GM18508 (cell line): ENCODE data around the gene HIPK3.
"Not testable (repeated sequence)": the region's sequence is repeated elsewhere in the genome, so short reads cannot be mapped to it uniquely, and the experiment has no call there.

Experiments
- ATAC-seq: cut with Tn5 transposase; IDR thresholded peaks from one replicate; pipeline ENCODE4 v1.9.1; 2021; ENCODE audit warnings: moderate number of reproducible peaks; ENCODE audit not compliant: insufficient read depth, unreplicated experiment

Gene HIPK3

DNA sequence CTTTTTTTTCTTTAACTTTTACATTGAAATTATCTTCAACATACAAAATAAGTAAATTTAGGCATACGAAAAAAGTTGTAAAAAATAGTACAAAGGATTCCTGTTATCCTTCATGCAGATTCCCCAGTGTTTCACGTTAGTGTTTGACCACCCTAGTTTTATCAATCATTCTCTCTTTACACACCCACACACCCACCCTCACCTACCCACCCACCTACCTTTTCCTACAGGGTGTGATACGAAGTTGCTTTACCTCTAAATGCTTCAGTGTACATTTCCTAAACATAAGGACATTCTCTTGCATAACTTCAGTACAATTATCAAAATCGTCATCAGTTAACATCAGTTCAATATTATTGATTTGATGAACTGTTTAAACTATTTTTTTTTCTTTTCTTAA is 37.0 kb downstream of the HIPK3 start:
- ATAC-seq = no peak

DNA sequence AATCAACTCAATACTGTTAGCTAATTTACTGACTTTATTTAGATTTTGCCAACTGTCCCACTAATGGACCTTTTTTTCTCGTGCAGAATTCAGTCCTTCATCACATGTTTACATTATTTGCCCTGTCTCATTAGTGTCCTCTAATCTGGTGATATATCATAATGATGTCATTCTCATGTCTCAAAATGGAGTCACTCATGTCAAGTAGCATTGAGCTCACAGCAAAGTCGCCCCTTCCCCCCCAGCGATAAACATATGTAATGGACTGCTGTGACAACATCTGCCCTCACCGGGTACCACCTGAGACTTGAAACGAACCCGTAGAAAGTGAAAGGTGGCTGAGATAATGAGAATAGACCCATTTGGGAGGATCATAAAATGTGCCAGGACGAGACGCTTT is 37.6 kb downstream of the HIPK3 start:
- no peak for ATAC-seq

GRCh38 chr11:33296695-33297094 is 39.5 kb downstream of the HIPK3 start:
- no peak for ATAC-seq

DNA sequence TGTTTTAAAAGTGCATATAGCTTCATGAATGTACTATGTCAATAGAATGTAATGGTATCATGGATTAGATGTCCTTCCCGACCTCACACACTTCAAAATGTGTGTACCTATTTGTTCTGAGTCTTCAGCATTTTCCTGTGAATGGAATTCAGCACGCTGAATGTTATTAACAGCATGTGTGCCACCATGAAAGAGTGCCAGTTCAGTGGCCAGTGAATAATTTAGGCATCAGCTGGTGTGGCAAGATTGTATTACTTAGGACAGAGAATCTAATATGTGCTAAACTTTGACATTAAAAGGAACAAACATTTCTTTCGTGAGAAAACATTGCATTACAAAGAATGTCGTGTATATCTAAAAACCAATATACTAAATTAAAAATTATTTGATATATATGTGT is 46.4 kb downstream of the HIPK3 start:
- no peak for ATAC-seq

DNA sequence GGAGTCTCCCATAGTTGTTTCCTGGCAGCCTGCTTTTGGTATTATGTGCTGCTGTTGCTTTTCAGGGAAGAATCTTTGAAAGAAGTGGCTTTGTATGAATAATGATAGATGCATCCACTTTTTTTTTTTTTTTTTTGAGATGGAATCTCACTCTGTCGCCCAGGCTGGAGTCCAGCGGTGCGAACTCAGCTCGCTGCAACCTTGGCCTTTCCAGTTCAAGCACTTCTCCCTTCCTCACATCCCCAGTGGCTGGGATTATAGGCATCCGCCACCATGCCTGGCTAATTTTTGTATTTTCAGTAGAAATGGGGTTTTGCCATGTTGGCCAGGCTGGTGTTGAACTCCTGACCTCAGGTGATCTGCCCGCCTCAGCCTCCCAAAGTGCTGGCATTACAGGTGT is 49.6 kb downstream of the HIPK3 start:
- ATAC-seq = not testable (repeated sequence)

- ATAC-seq = no peak
These were observed 50.8 kb downstream of the HIPK3 start for GRCh38 chr11:33307984-33308383.

DNA sequence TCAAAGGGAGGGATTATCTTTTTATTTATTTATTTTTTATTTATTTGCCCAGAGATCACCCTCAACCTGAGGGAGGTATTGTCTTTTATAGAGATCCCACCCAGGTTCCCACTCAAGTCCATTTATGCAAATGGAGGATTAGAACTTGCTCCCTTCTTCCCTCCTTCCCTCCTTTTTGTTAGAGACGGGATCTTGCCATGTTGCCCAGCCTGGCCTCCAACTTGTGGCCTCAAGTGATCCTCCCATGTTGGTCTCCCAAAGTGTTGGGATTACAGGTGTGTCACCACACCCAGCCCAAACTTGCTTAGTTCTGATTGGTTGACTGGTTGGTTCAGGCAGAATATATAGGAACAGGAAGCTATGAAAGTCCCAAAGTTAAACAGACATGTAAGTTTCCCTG is 51.9 kb downstream of the HIPK3 start:
- no peak for ATAC-seq

DNA sequence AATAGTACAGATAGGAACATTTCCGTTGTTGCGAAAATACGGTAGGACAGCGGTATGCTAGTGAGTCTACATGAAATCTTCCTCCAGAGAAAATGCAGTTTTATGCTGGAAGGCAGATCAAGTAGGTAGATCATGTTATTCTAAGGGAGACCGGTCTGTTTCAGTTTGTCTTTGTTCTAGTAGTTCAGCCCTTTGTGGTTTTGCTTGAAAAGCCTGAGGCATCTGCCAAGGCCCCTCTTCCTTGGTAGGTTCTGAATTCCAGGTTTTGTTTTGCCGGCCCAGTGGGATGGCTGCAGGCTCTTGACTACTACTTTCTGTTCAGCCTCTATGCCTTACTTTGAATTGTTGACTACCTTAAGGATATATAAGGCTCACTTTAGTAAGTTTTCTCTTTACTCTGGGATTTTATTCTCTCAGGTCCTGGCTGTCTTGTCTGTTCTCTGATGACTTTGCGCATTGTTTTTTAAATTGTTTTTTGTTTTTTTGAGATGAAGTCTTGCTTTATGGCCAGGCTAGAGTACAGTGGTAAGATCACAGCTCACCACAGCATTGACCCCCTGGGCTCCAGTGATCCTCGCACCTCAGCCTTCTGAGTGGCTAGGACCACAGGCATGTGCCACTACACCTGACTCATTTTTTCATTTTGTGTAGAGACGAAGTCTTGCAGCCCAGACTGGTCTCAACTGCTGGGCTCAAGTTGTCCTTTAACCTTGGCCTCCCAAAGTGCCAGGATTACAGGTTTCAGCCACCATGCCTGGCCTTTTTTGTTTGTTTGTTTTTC is 53.7 kb downstream of the HIPK3 start:
- ATAC-seq = no peak

GRCh38 chr11:33311680-33312079 is 54.5 kb downstream of the HIPK3 start:
- ATAC-seq = no peak

DNA sequence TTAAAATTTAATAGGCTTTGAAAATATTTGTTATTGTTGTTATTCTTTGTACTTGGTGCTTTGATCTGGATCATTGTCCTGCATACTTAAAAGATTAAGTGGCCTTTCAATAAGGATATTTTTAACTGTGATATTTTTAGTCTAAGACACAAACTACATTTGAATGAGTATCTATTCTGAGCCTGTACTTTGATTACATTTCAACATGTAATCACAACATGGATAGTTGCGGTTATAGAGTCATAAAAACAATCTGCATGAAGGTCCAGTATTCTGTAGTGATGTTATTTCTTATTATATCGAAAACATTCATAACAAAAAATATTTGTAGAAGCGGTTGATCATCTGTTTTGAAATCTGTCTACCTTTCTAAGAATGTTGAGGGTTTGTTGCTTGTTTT is 58.6 kb downstream of the HIPK3 start:
- no peak for ATAC-seq

- no peak for ATAC-seq
These were observed 60.5 kb downstream of the HIPK3 start for GRCh38 chr11:33317662-33318061.

- no peak for ATAC-seq
These were observed 63.0 kb downstream of the HIPK3 start for GRCh38 chr11:33320016-33320813.

DNA sequence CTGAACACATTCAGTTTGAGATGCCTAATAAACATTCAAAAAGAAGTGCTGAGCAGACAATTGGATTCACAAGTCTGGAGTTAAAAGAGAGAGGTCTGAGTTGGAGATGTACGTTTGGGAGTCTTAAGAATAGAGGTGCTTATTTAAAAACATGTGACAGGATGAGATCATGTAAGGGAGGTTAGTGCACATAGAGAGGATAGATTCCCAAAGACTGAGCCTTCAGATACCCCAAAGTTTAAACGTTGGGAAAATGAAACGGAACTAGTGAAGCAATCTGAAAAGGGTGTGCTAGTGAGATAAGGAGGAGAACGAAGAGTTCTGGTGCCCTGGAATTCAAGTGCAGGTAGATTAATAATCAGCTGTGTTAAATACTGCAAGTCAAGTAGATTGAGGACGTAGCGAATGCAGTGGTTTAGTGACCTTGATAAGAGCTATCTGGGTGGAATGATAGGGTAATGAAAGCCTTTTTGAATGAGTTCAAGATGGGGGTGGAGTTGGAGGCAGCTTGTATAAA is 63.7 kb downstream of the HIPK3 start:
- ATAC-seq = no peak

DNA sequence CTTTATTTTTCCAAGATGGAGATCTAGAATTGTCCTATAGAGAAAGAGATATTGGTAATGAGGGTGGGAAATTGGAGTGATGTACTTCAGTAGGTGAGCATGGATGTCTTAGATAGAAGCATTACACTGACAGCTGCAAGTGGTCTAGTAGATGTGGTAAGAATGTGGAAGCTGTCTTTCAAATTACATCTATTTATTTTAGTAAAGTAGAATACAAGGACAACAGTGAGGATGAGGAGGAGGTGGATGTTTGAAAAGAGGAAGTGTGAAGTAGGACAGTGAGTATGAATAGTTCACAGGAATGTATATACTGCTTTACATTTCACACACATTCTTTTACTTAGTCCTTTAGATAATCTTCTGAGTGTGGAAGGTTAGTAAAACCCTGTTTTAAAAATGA is 64.2 kb downstream of the HIPK3 start:
- no peak for ATAC-seq

DNA sequence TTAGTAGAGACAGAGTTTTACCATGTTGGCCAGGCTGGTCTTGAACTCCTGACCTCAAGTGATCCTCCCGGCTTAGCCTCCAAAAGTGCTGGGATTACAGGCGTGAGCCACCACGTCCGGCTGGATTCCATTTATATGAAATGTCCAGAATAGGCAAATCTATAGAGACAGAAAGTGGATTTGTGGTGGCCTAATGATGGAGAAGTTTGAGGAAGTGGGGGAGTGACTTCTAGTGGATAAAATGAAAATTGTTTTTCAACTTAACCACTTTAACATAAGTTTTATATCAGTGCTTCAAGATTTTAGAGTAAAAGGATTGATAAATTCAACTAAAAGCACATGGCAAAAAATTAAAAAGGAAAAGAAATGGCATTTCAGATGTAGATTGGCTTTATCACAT is 66.2 kb downstream of the HIPK3 start:
- no peak for ATAC-seq

GRCh38 chr11:33324302-33324985 is 67.3 kb downstream of the HIPK3 start:
- ATAC-seq = peak; percentile 41

GRCh38 chr11:33325451-33325850 is 68.3 kb downstream of the HIPK3 start:
- ATAC-seq = no peak

DNA sequence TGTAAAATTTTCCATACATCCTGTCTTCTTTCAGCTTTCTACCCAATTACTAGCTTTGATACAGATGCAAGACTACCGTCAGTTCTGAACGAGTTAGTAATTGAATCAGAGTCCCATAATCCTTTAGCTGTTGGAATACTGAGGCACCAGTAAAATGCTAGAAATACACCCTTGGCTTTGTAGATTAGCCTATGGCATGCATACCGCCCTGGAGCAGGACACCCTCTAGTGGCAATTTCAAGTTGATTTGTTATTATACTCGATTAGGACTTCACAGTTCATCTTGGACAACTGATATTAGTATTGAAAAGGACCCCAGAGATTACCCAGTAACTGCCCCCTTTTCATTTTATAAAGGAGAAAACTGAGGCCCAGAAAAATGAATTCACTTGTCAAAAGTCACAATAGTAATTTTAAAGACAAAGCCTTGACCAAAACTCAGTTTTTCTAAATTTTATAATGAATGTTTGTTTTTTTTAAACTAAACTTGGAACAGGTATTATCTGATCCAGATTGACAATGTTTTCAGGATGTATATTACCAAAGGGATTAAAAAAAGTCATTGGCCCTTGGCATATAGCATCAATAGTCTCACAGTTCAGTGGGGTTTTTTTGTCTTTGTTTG is 72.6 kb downstream of the HIPK3 start:
- peak; percentile 55 for ATAC-seq

- ATAC-seq = no peak
These were observed 76.6 kb downstream of the HIPK3 start for GRCh38 chr11:33333816-33334215.

GRCh38 chr11:33334627-33335026 is 77.4 kb downstream of the HIPK3 start:
- ATAC-seq = no peak

- no peak for ATAC-seq
These were observed 82.1 kb downstream of the HIPK3 start for GRCh38 chr11:33339247-33339646.
